ENCODE data around the gene ANP32B. TPM values are rescaled to one million over a fixed set of nuclear protein-coding genes. Genes with fewer than 3 reads are reported as not detected.
A peak's percentile ranks its signal among the peaks of the same experiment; 100 is the strongest.

The ANP32B gene
- total RNA-seq, 1 donor from 2014 or later: 19.6 TPM

DNA sequence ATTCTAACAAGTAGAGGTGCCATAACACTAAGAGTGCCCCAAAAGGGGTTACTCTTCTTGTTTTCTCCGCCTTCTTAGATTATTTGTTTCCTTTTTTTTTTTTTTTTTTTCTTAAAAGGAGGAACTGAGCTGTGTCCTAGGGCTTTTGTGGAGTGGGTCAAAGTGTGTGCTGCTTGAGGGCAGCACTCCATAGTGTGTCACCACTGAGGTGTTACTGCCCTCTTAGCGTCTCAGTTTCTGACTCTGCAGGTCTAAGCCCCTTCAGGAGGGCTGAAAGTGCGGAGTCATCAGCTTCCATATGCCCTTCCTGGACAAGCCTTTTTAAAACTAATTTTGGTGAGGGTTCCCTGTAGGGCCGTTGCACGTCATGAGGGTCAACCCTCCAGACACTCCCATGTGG is 60.8 kb downstream of the ANP32B start:
- no peak overlapping the region for H2AFZ ChIP-seq (replicated peaks)
- no peaks in the 10 kb centered on the region for H3K36me3 Mint-ChIP-seq
- no peak overlapping the region for H3K4me3 Mint-ChIP-seq
- H3K27ac Mint-ChIP-seq: no peak overlapping the region
- no peaks in the 10 kb centered on the region for H3K9me3 ChIP-seq (ENCODE audit: low read depth)
- no peaks in the 10 kb centered on the region for H3K36me3 ChIP-seq
- no peaks in the 10 kb centered on the region for H3K9me3 Mint-ChIP-seq
- no peak overlapping the region for H3K4me2 ChIP-seq
- peaks cover 3% of the 10 kb centered on the region for H3K27me3 ChIP-seq
- DNase-seq (ENCODE audit: low spot score): no peak
- H4K20me1 ChIP-seq (ENCODE audit: low read depth): no peaks in the 10 kb centered on the region
- peaks cover 3% of the 10 kb centered on the region for H3K27me3 Mint-ChIP-seq (ENCODE audit: insufficient read depth, low read depth)
- H3K4me1 ChIP-seq: no peaks in the 10 kb centered on the region
- H3K27ac ChIP-seq: no peak overlapping the region
- H3K9ac ChIP-seq: no peak overlapping the region
- H3F3A ChIP-seq (ENCODE audit: low read depth): no peaks in the 10 kb centered on the region
- H3K79me2 ChIP-seq (ENCODE audit: low read depth): no peaks in the 10 kb centered on the region
- H3K4me1 Mint-ChIP-seq: peaks cover 12% of the 10 kb centered on the region
- no peak for TF ChIP-seq EZH2phosphoT487 (IDR thresholded peaks at IDR 0.05)
- no peak for TF ChIP-seq EZH2 (IDR thresholded peaks at IDR 0.05)
- TF ChIP-seq, protein P1, sequence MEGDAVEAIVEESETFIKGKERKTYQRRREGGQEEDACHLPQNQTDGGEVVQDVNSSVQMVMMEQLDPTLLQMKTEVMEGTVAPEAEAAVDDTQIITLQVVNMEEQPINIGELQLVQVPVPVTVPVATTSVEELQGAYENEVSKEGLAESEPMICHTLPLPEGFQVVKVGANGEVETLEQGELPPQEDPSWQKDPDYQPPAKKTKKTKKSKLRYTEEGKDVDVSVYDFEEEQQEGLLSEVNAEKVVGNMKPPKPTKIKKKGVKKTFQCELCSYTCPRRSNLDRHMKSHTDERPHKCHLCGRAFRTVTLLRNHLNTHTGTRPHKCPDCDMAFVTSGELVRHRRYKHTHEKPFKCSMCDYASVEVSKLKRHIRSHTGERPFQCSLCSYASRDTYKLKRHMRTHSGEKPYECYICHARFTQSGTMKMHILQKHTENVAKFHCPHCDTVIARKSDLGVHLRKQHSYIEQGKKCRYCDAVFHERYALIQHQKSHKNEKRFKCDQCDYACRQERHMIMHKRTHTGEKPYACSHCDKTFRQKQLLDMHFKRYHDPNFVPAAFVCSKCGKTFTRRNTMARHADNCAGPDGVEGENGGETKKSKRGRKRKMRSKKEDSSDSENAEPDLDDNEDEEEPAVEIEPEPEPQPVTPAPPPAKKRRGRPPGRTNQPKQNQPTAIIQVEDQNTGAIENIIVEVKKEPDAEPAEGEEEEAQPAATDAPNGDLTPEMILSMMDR (IDR thresholded peaks at IDR 0.05): no peak
- H3K4me3 ChIP-seq: no peak overlapping the region

DNA sequence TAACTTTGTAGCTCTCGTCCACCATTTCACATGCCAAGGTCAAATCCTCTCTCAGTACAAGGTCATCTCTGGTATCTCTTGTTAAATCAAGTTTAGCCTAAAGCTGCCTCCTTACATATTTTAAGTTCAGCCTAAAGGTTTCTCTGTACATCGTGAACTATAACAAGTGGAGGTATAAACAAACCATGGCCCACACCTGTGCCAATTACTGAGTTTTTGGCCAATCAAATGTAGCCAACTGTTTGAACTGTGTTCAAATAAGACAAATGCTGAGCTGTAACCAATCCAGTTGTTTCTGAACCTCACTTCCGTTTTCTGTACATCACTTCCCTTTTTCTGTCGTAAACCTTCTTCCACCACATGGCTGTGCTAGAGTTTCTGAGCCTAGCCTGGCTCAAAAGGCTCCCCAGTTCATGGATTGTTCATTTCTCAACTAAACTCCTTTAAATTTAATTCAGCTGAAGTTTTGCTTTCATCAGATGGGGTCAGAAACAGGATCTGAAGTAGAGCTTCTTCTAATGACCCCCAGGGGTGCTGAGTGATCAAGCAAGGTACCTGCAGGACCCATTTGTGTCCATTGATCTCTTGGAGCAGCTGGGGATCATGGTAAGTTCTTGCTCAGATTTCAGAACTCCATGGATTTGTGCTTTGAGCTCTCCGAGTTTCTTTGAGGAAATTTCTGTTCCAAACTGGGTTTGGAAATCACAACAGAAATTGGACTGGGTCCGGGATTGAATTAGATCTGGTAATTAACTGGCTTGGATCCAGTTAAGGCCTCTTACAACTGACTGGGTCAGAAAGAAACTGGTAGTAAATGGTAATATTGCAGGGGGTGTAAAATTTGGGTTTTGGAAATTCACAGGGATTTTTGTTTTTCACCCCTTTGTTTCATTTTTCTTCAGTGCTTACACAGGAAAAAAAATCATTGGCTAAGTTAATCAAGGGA is 62.4 kb downstream of the ANP32B start:
- H3K27ac ChIP-seq: no peak overlapping the region
- H2AFZ ChIP-seq (replicated peaks): peak overlapping the region; percentile 65
- TF ChIP-seq EZH2 (IDR thresholded peaks at IDR 0.05) (no peak), EZH2phosphoT487 (IDR thresholded peaks at IDR 0.05) (no peak)
- TF ChIP-seq, protein P1 (IDR thresholded peaks at IDR 0.05): no peak
- no peak overlapping the region for H3K27ac Mint-ChIP-seq
- H3K27me3 Mint-ChIP-seq (ENCODE audit: insufficient read depth, low read depth): peaks cover 3% of the 10 kb centered on the region
- H3K79me2 ChIP-seq (ENCODE audit: low read depth): no peaks in the 10 kb centered on the region
- no peaks in the 10 kb centered on the region for H3K4me1 ChIP-seq
- no peaks in the 10 kb centered on the region for H3K9me3 Mint-ChIP-seq
- H3K4me1 Mint-ChIP-seq: no peaks in the 10 kb centered on the region
- no peak overlapping the region for H3K4me2 ChIP-seq
- H3K9me3 ChIP-seq (ENCODE audit: low read depth): no peaks in the 10 kb centered on the region
- no peaks in the 10 kb centered on the region for H3K36me3 Mint-ChIP-seq
- no peaks in the 10 kb centered on the region for H3K27me3 ChIP-seq
- H3K4me3 ChIP-seq: no peak overlapping the region
- no peak overlapping the region for H3K9ac ChIP-seq
- DNase-seq (ENCODE audit: low spot score): no peak
- no peaks in the 10 kb centered on the region for H3K36me3 ChIP-seq
- H3K4me3 Mint-ChIP-seq: no peak overlapping the region
- H4K20me1 ChIP-seq (ENCODE audit: low read depth): no peaks in the 10 kb centered on the region
- no peaks in the 10 kb centered on the region for H3F3A ChIP-seq (ENCODE audit: low read depth)

DNA sequence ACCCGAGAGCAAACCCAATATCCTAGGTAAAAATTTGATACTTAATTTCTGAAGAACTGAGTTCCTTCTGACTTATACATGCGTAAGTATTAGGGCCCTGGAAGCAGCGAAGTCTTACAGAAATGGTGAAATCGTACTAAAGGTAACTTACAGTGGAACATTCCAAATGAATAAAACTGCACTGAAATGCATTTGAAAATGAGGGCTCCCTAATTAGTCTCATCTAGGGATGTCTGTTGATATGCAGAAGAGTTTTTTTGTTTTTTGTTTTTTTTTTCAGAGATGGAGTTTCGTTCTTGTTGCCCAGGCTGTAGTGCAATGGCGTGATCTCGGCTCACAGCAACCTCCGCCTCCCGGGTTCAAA is 63.0 kb downstream of the ANP32B start:
- TF ChIP-seq EZH2phosphoT487 (IDR thresholded peaks at IDR 0.05) (no peak), EZH2 (IDR thresholded peaks at IDR 0.05) (no peak)
- TF ChIP-seq, protein P1 (IDR thresholded peaks at IDR 0.05): no peak
- no peaks in the 10 kb centered on the region for H3K9me3 ChIP-seq (ENCODE audit: low read depth)
- Mint-ChIP-seq H3K36me3 (no peaks in the 10 kb centered on the region), H3K4me1 (no peaks in the 10 kb centered on the region), H3K9me3 (no peaks in the 10 kb centered on the region), H3K27me3 (ENCODE audit: insufficient read depth, low read depth) (peaks cover 3% of the 10 kb centered on the region), H3K4me3 (no peak overlapping the region), H3K27ac (no peak overlapping the region)
- no peak overlapping the region for H3K4me3 ChIP-seq
- H3K79me2 ChIP-seq (ENCODE audit: low read depth): no peaks in the 10 kb centered on the region
- no peaks in the 10 kb centered on the region for H3F3A ChIP-seq (ENCODE audit: low read depth)
- no peak for DNase-seq (ENCODE audit: low spot score)
- no peaks in the 10 kb centered on the region for H4K20me1 ChIP-seq (ENCODE audit: low read depth)
- H3K36me3 ChIP-seq: no peaks in the 10 kb centered on the region
- no peak overlapping the region for H3K27ac ChIP-seq
- H3K4me2 ChIP-seq: no peak overlapping the region
- no peaks in the 10 kb centered on the region for H3K4me1 ChIP-seq
- H2AFZ ChIP-seq (replicated peaks): no peak overlapping the region
- no peaks in the 10 kb centered on the region for H3K27me3 ChIP-seq
- H3K9ac ChIP-seq: no peak overlapping the region
